OCI-LY7 (cell line): ENCODE measurements around the gene GAS2L2. TPM values are rescaled to one million over a fixed set of nuclear protein-coding genes. Genes with fewer than 3 reads are reported as not detected.

Source experiments
- BruUV-seq: library from RNA; stranded (reverse); fragments of 400-500 nt; replicated peaks from 2 replicates; lab custom pipeline; 2021; lab: Mats Ljungman, UMichigan
- CTCF ChIA-PET: fragments of 300-600 bp; sonication (Branson Sonifier 250); formaldehyde crosslinking; loops from one replicate; lab custom pipeline; 2022; ENCODE audit warnings: antibody characterized with exemption; ENCODE audit not compliant: unreplicated experiment; lab: Charles Lee
- POLR2A ChIA-PET: fragments of 300-600 bp; sonication (Branson Sonifier 250); formaldehyde crosslinking; loops from one replicate; lab custom pipeline; 2022; ENCODE audit warnings: antibody characterized with exemption; lab: Charles Lee
- DNase-seq: peaks from one replicate; pipeline ENCODE4 v3.0.0-alpha.2; 2015; ENCODE audit warnings: low spot score
- H2AFZ ChIP-seq: fragments of 200-600 bp; sonication (generic), shearing (Covaris generic); 2 replicates; pipeline ENCODE4 v1.6.1; 2014; ENCODE audit warnings: mild to moderate bottlenecking, antibody characterized with exemption, low read length, moderate library complexity
- H3K27ac ChIP-seq: fragments of 200-600 bp; sonication (generic); 2 replicates; pipeline ENCODE4 v1.5.1; 2014; ENCODE audit warnings: mixed run types, low read depth, mild to moderate bottlenecking, moderate library complexity, low read length, inconsistent platforms; ENCODE audit not compliant: poor library complexity, severe bottlenecking
- H3K36me3 ChIP-seq: fragments of 200-600 bp; sonication (generic); 2 replicates; pipeline ENCODE4 v1.6.1; 2014; ENCODE audit warnings: mild to moderate bottlenecking, antibody characterized with exemption, low read length, moderate library complexity, mixed read lengths; ENCODE audit not compliant: insufficient read depth
- H3K4me1 ChIP-seq: fragments of 200-600 bp; sonication (generic); 2 replicates; pipeline ENCODE4 v1.5.1; 2014; ENCODE audit warnings: mild to moderate bottlenecking, low read length; ENCODE audit not compliant: insufficient read depth, poor library complexity, severe bottlenecking
- H3K4me2 ChIP-seq: fragments of 200-600 bp; sonication (generic); 2 replicates; pipeline ENCODE4 v1.6.1; 2014; ENCODE audit warnings: mild to moderate bottlenecking, low read length
- H3K4me3 ChIP-seq: fragments of 200-600 bp; sonication (generic); 2 replicates; pipeline ENCODE4 v1.5.1; 2014; ENCODE audit warnings: mild to moderate bottlenecking, low read depth, low read length; ENCODE audit not compliant: poor library complexity, severe bottlenecking
- H3K79me2 ChIP-seq: fragments of 200-600 bp; sonication (generic); 2 replicates; pipeline ENCODE4 v1.6.1; 2016; ENCODE audit warnings: low read depth, mild to moderate bottlenecking, low read length, moderate library complexity, mixed read lengths; ENCODE audit not compliant: insufficient read depth
- H3K9me2 ChIP-seq: fragments of 200-600 bp; sonication (generic); 2 replicates; pipeline ENCODE4 v1.6.1; 2016; ENCODE audit warnings: mild to moderate bottlenecking, low read length, mixed read lengths; ENCODE audit not compliant: insufficient read depth
- H3K9me3 ChIP-seq: fragments of 200-600 bp; sonication (generic); 2 replicates; pipeline ENCODE4 v1.6.1; 2014; ENCODE audit warnings: mild to moderate bottlenecking, mixed run types, low read length, mixed read lengths
- H4K20me1 ChIP-seq: fragments of 200-600 bp; sonication (generic); 2 replicates; pipeline ENCODE4 v1.6.1; 2014; ENCODE audit warnings: mild to moderate bottlenecking, antibody characterized with exemption, low read length, moderate library complexity, mixed read lengths; ENCODE audit not compliant: insufficient read depth
- CTCF ChIP-seq: fragments of 200-600 bp; sonication (generic); conservative IDR thresholded peaks from 2 replicates; pipeline ENCODE4 v1.5.1; 2014; ENCODE audit warnings: mild to moderate bottlenecking, antibody characterized with exemption, low read length, moderate library complexity, mixed read lengths
- EZH2phosphoT487 ChIP-seq: fragments of 200-600 bp; sonication (generic); IDR thresholded peaks from 2 replicates; pipeline ENCODE4 v1.6.1; 2018; ENCODE audit warnings: low read depth, borderline replicate concordance, mild to moderate bottlenecking, mixed run types, antibody characterized with exemption, low read length, moderate library complexity, mixed read lengths
- intact Hi-C: fragments of 100-400 bp; cut with micrococcal nuclease; formaldehyde crosslinking; loops from one replicate; pipeline ENCODE4 v1.10.0; 2022; ENCODE audit not compliant: unreplicated experiment
- total RNA-seq, 2 experiments: library from RNA; depleted of rRNA in 1 of 2; stranded (reverse); fragments of >200 nt in 1 of 2; shearing (Covaris generic) in 1 of 2; gene quantifications; 2 replicates each; pipeline ENCODE4 v1.2.3, GENCODE V29; 2014 to 2022

Gene GAS2L2
- total RNA-seq, 2 experiments from 2014 or later: 0.21 TPM; not detected in 1

- no peak overlapping the region for H2AFZ ChIP-seq
- no peaks in the 10 kb centered on the region for H3K79me2 ChIP-seq
- H3K36me3 ChIP-seq: no peaks in the 10 kb centered on the region
- no peak overlapping the region for H3K4me2 ChIP-seq
- intact Hi-C loops: no loop called here
- ChIA-PET POLR2A (interaction anchor here (0.6 to 0.7 kb wide), 2 partner anchors 92 to 640 kb away, joined by 3 to 6 read pairs; no protein-coding TSS in a partner anchor), CTCF (interaction anchor here (0.9 to 1.2 kb wide), 2 partner anchors 17 to 22 kb away, joined by 3 to 4 read pairs; no protein-coding TSS in a partner anchor)
- no peak overlapping the region for H3K27ac ChIP-seq
- DNase-seq: no peak
- no peaks in the 10 kb centered on the region for H3K9me2 ChIP-seq
- H3K4me1 ChIP-seq: no peaks in the 10 kb centered on the region
- no peaks in the 10 kb centered on the region for H4K20me1 ChIP-seq
- no peak overlapping the region for H3K4me3 ChIP-seq
- H3K9me3 ChIP-seq: no peaks in the 10 kb centered on the region
- no TSS peak for BruUV-seq
- TF ChIP-seq EZH2phosphoT487 (no peak), CTCF (no peak)
Observed at GRCh38 chr17:35780950-35781349, 27.9 kb upstream of the GAS2L2 start.

GRCh38 chr17:35778641-35779196 is 25.7 kb upstream of the GAS2L2 start:
- intact Hi-C loops: no loop called here
- POLR2A ChIA-PET: no interaction called here
- Histone ChIP-seq H3K9me2 (no peaks in the 10 kb centered on the region), H3K4me1 (no peaks in the 10 kb centered on the region), H3K9me3 (no peaks in the 10 kb centered on the region), H3K79me2 (no peaks in the 10 kb centered on the region), H3K4me2 (no peak overlapping the region), H3K27ac (no peak overlapping the region), H2AFZ (no peak overlapping the region), H4K20me1 (no peaks in the 10 kb centered on the region), H3K4me3 (no peak overlapping the region), H3K36me3 (no peaks in the 10 kb centered on the region)
- TF ChIP-seq EZH2phosphoT487: no peak
- no peak for TF ChIP-seq CTCF
- DNase-seq: no peak
- CTCF ChIA-PET: no interaction called here
- BruUV-seq: no TSS peak

- Histone ChIP-seq H4K20me1 (no peaks in the 10 kb centered on the region), H3K4me1 (no peaks in the 10 kb centered on the region), H3K4me2 (no peak overlapping the region), H3K36me3 (no peaks in the 10 kb centered on the region), H3K9me2 (no peaks in the 10 kb centered on the region), H3K4me3 (no peak overlapping the region), H2AFZ (no peak overlapping the region), H3K27ac (no peak overlapping the region), H3K79me2 (no peaks in the 10 kb centered on the region), H3K9me3 (no peaks in the 10 kb centered on the region)
- no peak for DNase-seq
- intact Hi-C loops: no loop called here
- ChIA-PET POLR2A (no interaction called here), CTCF (no interaction called here)
- no TSS peak for BruUV-seq
- TF ChIP-seq CTCF (no peak), EZH2phosphoT487 (no peak)
Observed at GRCh38 chr17:35775583-35775982, 22.5 kb upstream of the GAS2L2 start.
